22Rv1 (cell line): ENCODE measurements around the gene NT5DC3.
"Not testable (repeated sequence)": the region's sequence is repeated elsewhere in the genome, so short reads cannot be mapped to it uniquely, and the experiment has no call there.

ENCODE experiments used
- H3K27ac ChIP-seq: fragments of 450-650 bp; 2 replicates; pipeline ENCODE4 v1.5.1; 2017
- ZFX ChIP-seq: fragments of 450-650 bp; IDR thresholded peaks from 2 replicates; pipeline ENCODE4 v1.6.1; 2017; ENCODE audit warnings: antibody characterized with exemption, borderline replicate concordance
- TF ChIP-seq, protein P1 (sequence below): fragments of 450-650 bp; IDR thresholded peaks from 2 replicates; pipeline ENCODE4 v1.5.1; 2017; ENCODE audit warnings: mild to moderate bottlenecking

The NT5DC3 gene

DNA sequence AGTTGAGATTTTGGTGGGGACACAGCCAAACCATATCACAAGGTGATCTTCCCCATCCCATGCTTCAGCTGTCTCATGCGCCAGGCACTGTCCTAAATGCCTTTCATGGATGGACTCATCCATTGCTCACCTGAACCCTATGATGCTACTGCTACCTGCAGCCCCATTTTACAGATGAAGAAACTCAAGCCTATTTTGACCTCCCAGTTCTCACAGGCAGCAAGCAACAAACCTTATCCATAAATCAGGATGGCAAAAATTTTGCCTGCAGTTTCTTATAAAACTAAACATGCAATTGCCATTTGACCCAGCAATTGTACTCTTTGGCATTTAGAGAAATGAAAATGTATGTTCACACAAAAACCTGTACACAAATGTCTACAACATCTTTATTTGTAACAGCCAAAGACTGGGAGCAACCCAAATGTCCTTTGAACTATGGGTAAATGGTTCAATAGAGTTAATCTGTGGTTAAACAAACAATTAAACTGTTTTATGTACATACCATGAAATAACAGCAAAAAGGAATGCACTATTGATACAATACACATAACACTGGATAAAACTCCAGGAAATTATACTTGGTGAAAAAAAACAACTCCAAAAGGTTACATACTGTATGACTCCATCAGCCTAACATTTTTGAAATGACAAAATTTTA is 2.6 kb downstream of the NT5DC3 start:
- TF ChIP-seq, protein P1, sequence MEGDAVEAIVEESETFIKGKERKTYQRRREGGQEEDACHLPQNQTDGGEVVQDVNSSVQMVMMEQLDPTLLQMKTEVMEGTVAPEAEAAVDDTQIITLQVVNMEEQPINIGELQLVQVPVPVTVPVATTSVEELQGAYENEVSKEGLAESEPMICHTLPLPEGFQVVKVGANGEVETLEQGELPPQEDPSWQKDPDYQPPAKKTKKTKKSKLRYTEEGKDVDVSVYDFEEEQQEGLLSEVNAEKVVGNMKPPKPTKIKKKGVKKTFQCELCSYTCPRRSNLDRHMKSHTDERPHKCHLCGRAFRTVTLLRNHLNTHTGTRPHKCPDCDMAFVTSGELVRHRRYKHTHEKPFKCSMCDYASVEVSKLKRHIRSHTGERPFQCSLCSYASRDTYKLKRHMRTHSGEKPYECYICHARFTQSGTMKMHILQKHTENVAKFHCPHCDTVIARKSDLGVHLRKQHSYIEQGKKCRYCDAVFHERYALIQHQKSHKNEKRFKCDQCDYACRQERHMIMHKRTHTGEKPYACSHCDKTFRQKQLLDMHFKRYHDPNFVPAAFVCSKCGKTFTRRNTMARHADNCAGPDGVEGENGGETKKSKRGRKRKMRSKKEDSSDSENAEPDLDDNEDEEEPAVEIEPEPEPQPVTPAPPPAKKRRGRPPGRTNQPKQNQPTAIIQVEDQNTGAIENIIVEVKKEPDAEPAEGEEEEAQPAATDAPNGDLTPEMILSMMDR, result no peak
- TF ChIP-seq ZFX, result no peak
- H3K27ac ChIP-seq, result peak overlapping the region; percentile 73

DNA sequence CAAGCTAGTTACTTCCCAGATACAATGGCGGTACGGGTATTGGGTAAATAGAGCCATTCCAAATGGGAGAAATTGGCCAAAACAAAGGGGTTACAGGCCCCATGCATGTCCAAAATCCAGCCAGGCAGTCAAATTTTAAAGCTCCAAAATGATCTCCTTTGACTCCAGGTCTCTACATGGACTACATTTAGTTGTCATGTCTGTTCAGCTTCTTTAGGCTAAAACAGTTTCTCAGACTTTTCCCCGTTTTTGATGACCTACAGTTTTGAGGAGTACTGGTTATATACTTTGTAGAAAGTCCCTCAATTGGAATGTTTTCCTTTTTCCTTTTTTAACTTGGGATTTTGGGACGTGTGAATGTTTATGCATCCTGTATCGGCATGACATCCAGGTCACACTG is 4.7 kb downstream of the NT5DC3 start:
- H3K27ac ChIP-seq, result no peak overlapping the region
- TF ChIP-seq, protein P1, result no peak
- no peak for TF ChIP-seq ZFX

DNA sequence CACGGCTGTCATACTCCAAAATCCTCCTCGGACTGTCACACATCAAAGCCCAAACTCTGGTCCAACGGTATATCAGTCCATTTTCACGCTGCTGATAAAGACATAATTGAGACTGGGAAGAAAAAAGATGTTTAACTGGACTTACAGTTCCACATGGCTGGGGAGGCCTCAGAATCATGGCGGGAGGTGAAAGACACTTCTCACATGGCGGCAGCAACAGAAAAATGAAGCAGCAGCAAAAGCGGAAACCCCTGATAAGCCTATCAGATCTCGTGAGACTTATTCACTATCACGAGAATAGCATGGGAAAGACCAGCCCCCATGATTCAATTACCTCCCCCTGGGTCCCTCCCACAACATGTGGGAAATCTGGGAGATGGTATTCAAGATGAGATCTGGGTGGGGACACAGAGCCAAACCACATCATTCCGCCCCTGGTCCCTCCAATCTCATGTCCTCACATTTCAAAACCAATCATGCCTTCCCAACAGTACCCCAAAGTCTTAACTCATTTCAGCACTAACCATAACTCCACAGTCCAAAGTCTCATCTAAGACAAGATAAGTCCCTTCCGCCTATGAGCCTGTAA is 5.2 kb downstream of the NT5DC3 start:
- not testable (repeated sequence) for H3K27ac ChIP-seq

DNA sequence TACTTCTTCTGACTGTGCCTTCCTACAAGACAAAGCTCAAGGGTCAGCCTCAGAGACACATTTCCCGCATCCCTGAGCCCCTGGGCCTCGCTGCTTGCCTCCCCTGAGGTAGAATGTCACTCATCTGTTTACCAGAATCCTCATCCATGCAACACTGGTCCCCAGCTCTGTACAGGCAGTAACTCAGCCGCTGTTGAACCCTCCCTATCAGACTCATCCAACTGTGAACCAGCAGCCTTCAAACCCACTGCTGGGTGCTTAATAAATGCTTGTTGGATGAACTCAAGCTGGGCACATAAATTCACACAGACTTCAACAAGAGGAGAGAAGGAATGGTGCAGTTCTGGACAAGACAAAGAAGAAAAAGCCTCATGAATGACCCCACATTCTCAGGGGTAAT is 6.1 kb downstream of the NT5DC3 start:
- H3K27ac ChIP-seq, result no peak overlapping the region
- TF ChIP-seq, protein P1, result no peak
- TF ChIP-seq ZFX, result no peak

DNA sequence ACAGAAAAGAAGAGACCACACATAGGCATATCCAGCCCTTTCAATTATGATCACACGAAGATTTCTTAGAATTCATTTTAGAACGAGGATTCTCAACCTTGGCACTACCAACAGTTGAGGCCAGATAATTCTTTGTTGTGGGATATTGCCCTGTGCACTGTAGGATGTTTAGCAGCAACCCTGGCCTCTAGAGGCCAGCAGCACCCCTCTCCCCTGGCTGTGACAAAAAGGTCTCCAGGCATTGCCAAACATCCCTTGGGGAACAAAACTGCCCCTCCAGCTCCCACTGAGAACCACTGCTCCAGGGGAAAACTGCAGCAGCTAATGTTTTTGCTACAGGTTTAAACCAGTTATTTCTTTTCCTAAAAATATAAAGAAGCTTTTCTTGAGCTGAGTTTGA is 7.1 kb downstream of the NT5DC3 start:
- no peak for TF ChIP-seq ZFX
- TF ChIP-seq, protein P1, result peak; percentile 19
- no peak overlapping the region for H3K27ac ChIP-seq

DNA sequence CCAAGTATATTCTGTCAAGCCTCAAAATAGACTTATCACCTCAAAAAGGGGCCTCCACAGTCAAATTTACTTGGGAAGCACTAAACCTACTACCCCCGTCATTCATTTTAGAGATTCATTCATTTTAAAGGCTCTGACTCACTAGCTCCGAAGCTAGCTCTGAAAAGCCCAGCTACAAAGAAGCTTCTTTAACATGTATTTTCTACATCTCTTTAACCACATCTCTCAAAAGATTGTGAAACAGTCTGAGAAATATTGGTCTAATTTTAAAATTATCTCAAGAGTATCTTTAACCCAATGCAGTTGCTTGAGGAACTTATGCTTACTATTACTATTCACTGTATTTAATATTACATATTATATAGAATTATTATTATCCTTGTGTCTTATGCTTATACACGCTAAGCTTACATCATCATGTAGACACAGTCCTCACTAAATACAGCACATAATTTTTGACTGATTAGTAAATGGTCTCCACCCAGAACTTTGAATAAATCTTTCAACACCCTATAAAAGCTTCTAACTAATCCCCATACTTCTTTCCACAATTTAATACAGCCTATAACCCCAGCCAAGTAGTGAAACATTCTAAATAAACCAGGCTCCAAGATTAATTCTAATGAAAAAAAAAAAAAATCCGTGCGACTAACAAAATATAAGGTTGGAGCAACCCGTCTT is 7.8 kb downstream of the NT5DC3 start:
- H3K27ac ChIP-seq, result no peak overlapping the region
- TF ChIP-seq, protein P1, result no peak
- TF ChIP-seq ZFX, result no peak

DNA sequence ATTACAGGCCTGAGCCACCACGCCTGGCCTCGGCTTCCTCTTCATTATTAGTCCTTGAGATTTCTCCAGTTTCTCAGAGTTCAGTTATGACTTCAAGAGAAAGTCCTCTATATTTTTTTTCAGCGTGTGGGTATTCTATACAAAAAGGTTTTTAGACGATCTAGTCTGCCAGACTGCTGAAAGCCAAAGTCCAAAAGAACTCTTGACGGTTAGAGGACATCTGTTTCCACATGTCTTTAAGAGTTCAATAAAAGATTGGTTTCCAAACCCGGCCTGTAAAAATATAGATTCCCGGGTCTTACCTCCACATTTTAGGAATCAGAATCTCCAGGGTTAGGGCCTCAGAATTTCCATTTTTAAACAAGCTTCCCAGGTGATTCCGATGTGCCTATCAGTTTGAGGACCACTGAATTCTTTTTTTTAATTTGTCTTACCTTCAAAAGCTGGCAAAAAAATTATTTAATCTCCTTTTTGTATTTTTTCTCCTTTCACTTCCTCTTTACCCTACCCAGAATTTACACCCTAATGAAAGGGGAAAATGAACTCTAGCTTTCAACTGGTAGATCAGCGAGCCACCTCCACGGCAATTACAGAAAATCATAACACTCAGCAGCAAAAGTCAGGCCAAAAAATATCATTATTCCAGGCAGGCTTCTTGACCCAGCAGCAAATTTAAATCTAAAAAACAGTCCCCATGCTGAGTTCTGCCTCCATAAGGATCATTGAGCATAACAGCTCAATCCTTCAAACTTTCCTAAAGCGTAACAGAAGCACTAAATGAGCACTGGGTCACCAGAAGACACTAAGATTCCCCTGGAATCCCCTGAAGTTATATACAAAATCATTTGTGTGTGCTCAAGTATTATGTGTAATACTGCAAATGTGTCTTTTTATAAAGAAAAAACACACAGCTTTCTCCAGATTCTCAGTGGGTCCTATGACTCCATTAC is 8.7 kb downstream of the NT5DC3 start:
- TF ChIP-seq, protein P1, result no peak
- TF ChIP-seq ZFX, result no peak
- no peak overlapping the region for H3K27ac ChIP-seq
